Mesenchymal stem cell (in vitro differentiated cells and primary cell): ENCODE results near the gene CCDC171.

Experiments
- DNase-seq: peaks from one replicate; pipeline ENCODE4 v3.0.0-alpha.2; 2013
- H2AFZ ChIP-seq: one replicate; pipeline ENCODE4 v1.6.1; 2013; ENCODE audit warnings: low read depth, mild to moderate bottlenecking, control low read depth, inconsistent platforms, low read length, moderate library complexity
- H2AK5ac ChIP-seq: 2 replicates; pipeline ENCODE4 v1.6.1; 2013; ENCODE audit warnings: low read length, moderate library complexity, mild to moderate bottlenecking, inconsistent platforms; ENCODE audit not compliant: severe bottlenecking
- H2BK120ac ChIP-seq: one replicate; pipeline ENCODE4 v1.6.1; 2013; ENCODE audit warnings: low read depth, mild to moderate bottlenecking, inconsistent platforms, low read length, moderate library complexity
- H2BK12ac ChIP-seq, 2 experiments: one replicate each; pipeline ENCODE4 v1.6.1; 2013; ENCODE audit warnings: inconsistent platforms in 2 of 2, low read length in 2 of 2, mild to moderate bottlenecking in 2 of 2, moderate library complexity in 2 of 2, control low read depth in 1 of 2
- H2BK15ac ChIP-seq: one replicate; pipeline ENCODE4 v1.6.1; 2013; ENCODE audit warnings: mild to moderate bottlenecking, low read depth, inconsistent platforms; ENCODE audit not compliant: poor library complexity, severe bottlenecking
- H2BK5ac ChIP-seq: 2 replicates; pipeline ENCODE4 v1.6.1; 2013; ENCODE audit warnings: low read depth, mild to moderate bottlenecking, low read length, control low read depth, inconsistent platforms; ENCODE audit not compliant: poor library complexity, severe bottlenecking
- H3K14ac ChIP-seq, 2 experiments: one replicate each; pipeline ENCODE4 v1.6.1; 2013; ENCODE audit warnings: inconsistent platforms in 2 of 2, low read length in 2 of 2, control low read depth in 1 of 2, mild to moderate bottlenecking in 1 of 2, moderate library complexity in 1 of 2
- H3K18ac ChIP-seq, 2 experiments: one replicate each; pipeline ENCODE4 v1.6.1; 2013; ENCODE audit warnings: inconsistent platforms in 2 of 2, low read length in 2 of 2, control low read depth in 1 of 2, low read depth in 1 of 2, mild to moderate bottlenecking in 1 of 2
- H3K23ac ChIP-seq, 2 experiments: one replicate each; pipeline ENCODE4 v1.6.1; 2013; ENCODE audit warnings: inconsistent platforms in 2 of 2, low read length in 2 of 2, mild to moderate bottlenecking in 2 of 2, moderate library complexity in 2 of 2, control low read depth in 1 of 2
- H3K27ac ChIP-seq: 2 replicates; pipeline ENCODE4 v1.5.1; 2013; ENCODE audit warnings: mild to moderate bottlenecking, moderate library complexity, low read length, control low read depth, inconsistent platforms; ENCODE audit not compliant: poor library complexity, severe bottlenecking
- H3K27me3 ChIP-seq, 2 experiments: 2 replicates each; pipeline versions ENCODE4 v1.6.1 to v1.7.0; 2013; ENCODE audit warnings: low read length in 2 of 2, mild to moderate bottlenecking in 2 of 2, moderate library complexity in 2 of 2, control low read depth in 1 of 2, inconsistent platforms in 1 of 2; ENCODE audit not compliant: control insufficient read depth in 1 of 2, insufficient read depth in 1 of 2
- H3K36me3 ChIP-seq, 2 experiments: 2 replicates each; pipeline versions ENCODE4 v1.6.1 to v1.7.0; 2013; ENCODE audit warnings: low read length in 2 of 2, control low read depth in 1 of 2, inconsistent platforms in 1 of 2, low read depth in 1 of 2, mild to moderate bottlenecking in 1 of 2; ENCODE audit not compliant: insufficient read depth in 2 of 2, control insufficient read depth in 1 of 2
- H3K4ac ChIP-seq, 2 experiments: one replicate each; pipeline ENCODE4 v1.6.1; 2013; ENCODE audit warnings: inconsistent platforms in 2 of 2, low read length in 2 of 2, mild to moderate bottlenecking in 2 of 2, moderate library complexity in 2 of 2, control low read depth in 1 of 2, low read depth in 1 of 2
- H3K4me1 ChIP-seq: 2 replicates; pipeline ENCODE4 v1.6.1; 2013; ENCODE audit warnings: low read depth, low read length, control low read depth; ENCODE audit not compliant: control insufficient read depth, insufficient read depth
- H3K4me2 ChIP-seq: 2 replicates; pipeline ENCODE4 v1.6.1; 2013; ENCODE audit warnings: low read length, mild to moderate bottlenecking, inconsistent platforms; ENCODE audit not compliant: poor library complexity, severe bottlenecking
- H3K4me3 ChIP-seq, 2 experiments: 2 replicates each; pipeline versions ENCODE4 v1.5.1 to v1.7.0; 2013; ENCODE audit warnings: low read length in 2 of 2, mild to moderate bottlenecking in 2 of 2, control low read depth in 1 of 2, low read depth in 1 of 2; ENCODE audit not compliant: insufficient read depth in 1 of 2
- H3K79me1 ChIP-seq: replicated peaks from 2 replicates; pipeline ENCODE4 v1.6.1; 2013; ENCODE audit warnings: mild to moderate bottlenecking, control low read depth, low read length, inconsistent platforms; ENCODE audit not compliant: poor library complexity, severe bottlenecking
- H3K9ac ChIP-seq: 2 replicates; pipeline ENCODE4 v1.7.0; 2013; ENCODE audit warnings: mild to moderate bottlenecking, low read length, moderate library complexity
- H3K9me3 ChIP-seq: 2 replicates; pipeline ENCODE4 v1.7.0; 2013; ENCODE audit warnings: mild to moderate bottlenecking, low read length; ENCODE audit not compliant: control insufficient read depth
- H4K8ac ChIP-seq: one replicate; pipeline ENCODE4 v1.6.1; 2013; ENCODE audit warnings: inconsistent platforms, mild to moderate bottlenecking, low read length, moderate library complexity
- H4K91ac ChIP-seq: one replicate; pipeline ENCODE4 v1.6.1; 2013; ENCODE audit warnings: mild to moderate bottlenecking, low read length, inconsistent platforms
- WGBS: methylation state at CpG from one replicate; pipeline ENCODE4 v1.1.7; 2013; ENCODE audit warnings: mixed read lengths; 5-methylcytosine and 5-hydroxymethylcytosine counted together

The CCDC171 gene

DNA sequence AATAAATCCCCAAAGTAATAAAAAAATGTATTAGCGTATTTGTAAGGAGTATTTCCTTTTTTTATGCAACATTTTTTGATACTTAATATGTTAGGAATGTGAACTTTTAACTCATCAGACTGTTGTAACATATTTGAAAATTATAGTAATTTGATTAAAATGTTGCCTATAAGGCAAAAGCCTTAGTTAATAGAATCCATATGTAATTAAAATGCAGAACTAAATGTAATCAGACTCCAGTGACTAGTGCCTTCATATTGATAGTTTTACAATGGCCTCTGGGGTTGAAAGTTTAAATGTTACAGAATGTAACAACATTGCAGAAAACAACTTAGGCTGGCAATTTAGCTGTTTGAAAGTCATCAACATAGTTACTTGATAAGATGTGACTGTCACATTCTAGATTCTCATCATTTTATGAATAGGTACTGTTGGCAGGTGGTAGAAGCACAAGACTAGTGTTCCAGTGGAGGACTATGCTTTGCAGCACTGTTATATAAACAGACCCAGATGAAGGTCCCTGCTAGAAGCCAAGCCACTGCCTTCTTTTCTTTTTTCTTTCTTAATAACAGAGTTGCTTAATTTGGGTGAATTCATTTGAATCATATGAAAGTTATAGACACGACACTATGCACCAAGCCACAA is 382.9 kb downstream of the CCDC171 start:
- Histone ChIP-seq H4K91ac (no peak overlapping the region), H2AK5ac (no peak overlapping the region), H2BK12ac (no peak overlapping the region), H3K36me3 (no peaks in the 10 kb centered on the region), H3K4ac (no peak overlapping the region), H4K8ac (no peak overlapping the region), H3K4me2 (no peak overlapping the region), H3K18ac (no peak overlapping the region), H3K4me3 (no peak overlapping the region), H2AFZ (no peak overlapping the region), H3K27ac (no peak overlapping the region), H3K23ac (no peak overlapping the region), H2BK120ac (no peak overlapping the region), H3K79me1 (no peaks in the 10 kb centered on the region), H2BK5ac (no peak overlapping the region), H2BK15ac (no peak overlapping the region), H3K27me3 (no peaks in the 10 kb centered on the region), H3K14ac (no peak overlapping the region), H3K4me1 (no peaks in the 10 kb centered on the region), H3K9ac (peak overlapping the region; percentile 45), H3K9me3 (peaks cover 17% of the 10 kb centered on the region)
- no peak for DNase-seq
- WGBS: no CpG with 5 or more reads among the region's 2 CpGs

DNA sequence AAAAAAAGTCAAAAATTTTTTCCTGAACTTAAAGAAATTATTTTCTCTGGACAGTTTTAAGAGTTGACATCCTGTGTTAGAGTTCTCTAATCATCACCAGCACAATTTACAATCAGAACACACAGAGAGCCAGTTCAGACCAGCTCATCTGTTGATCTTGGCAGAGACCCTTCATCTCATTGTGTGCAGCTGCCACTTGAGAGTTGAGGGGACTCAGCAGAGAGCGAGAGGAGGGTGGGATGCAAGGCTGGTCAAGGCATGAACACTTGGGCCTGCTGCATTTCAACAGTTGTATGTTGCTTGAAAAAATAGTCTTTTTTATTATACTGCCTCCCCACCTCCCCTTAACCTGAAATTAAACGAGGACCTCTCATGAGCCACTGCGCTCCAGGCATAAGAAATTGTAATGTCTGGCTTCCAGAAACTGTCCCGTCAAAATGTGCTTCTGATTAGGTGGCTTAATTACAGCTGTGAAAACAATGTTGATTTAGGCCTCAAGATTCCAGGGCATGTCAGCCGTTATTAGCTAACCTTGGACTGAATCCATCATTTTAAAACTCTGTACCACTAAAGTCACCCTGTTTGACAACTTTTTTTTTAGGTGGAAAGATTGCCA is 383.6 kb downstream of the CCDC171 start:
- peak; percentile 3 for DNase-seq

DNA sequence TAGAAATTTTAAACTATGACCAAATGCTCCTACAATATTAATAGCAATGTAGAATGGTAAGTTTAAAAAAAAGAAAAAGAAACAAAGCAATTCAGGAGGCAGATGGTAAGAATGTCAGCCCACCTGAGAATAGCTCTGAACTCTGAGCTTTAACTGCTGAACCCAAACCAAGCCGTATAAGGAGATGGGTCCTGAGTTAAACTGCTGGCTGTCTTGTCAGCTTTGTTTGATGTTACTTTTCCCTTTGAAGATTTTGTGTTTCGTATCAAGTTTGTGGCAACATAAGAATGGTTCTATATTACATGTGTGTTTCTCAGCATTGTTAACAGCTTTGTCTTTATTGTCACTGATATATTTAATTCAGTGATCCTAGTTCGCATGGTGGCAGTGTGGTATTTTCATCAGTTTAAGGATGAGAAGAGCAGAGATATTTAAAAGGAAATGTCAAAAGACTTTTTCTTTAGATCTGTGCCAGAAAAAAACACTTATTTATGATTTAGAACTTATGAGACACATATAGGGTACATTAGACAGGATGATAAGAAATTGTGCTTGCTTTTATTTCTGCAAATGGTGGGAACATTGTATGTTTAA is 390.1 kb downstream of the CCDC171 start:
- H2AFZ ChIP-seq: no peak overlapping the region
- H3K27ac ChIP-seq: no peak overlapping the region
- no peak overlapping the region for H2AK5ac ChIP-seq
- no peak overlapping the region for H3K9ac ChIP-seq
- no peak overlapping the region for H2BK5ac ChIP-seq
- no peak overlapping the region for H3K14ac ChIP-seq
- no peaks in the 10 kb centered on the region for H3K9me3 ChIP-seq
- H2BK15ac ChIP-seq: no peak overlapping the region
- no peaks in the 10 kb centered on the region for H3K36me3 ChIP-seq
- H3K23ac ChIP-seq: no peak overlapping the region
- no peaks in the 10 kb centered on the region for H3K79me1 ChIP-seq
- no peaks in the 10 kb centered on the region for H3K27me3 ChIP-seq
- no peaks in the 10 kb centered on the region for H3K4me1 ChIP-seq
- H3K18ac ChIP-seq: no peak overlapping the region
- H2BK12ac ChIP-seq: no peak overlapping the region
- no peak overlapping the region for H4K8ac ChIP-seq
- no peak overlapping the region for H3K4me3 ChIP-seq
- no peak overlapping the region for H4K91ac ChIP-seq
- no peak for DNase-seq
- WGBS: 76% methylated on average over 3 of the region's 3 CpGs
- H3K4ac ChIP-seq: no peak overlapping the region
- no peak overlapping the region for H2BK120ac ChIP-seq
- H3K4me2 ChIP-seq: no peak overlapping the region

More for the DNA sequence above, 383.6 kb downstream of the CCDC171 start:
- Histone ChIP-seq H3K27ac (no peak overlapping the region), H2BK12ac (no peak overlapping the region), H4K8ac (no peak overlapping the region), H2BK15ac (no peak overlapping the region), H3K27me3 (no peaks in the 10 kb centered on the region), H3K4ac (no peak overlapping the region), H3K18ac (no peak overlapping the region), H3K36me3 (no peaks in the 10 kb centered on the region), H2AFZ (no peak overlapping the region), H3K23ac (no peak overlapping the region), H2AK5ac (no peak overlapping the region), H3K4me3 (no peak overlapping the region), H2BK5ac (no peak overlapping the region), H2BK120ac (no peak overlapping the region), H3K4me2 (no peak overlapping the region), H3K4me1 (no peaks in the 10 kb centered on the region), H3K79me1 (no peaks in the 10 kb centered on the region), H3K9ac (peak overlapping the region; percentile 45), H4K91ac (no peak overlapping the region), H3K14ac (no peak overlapping the region), H3K9me3 (peaks cover 17% of the 10 kb centered on the region)
- 70% methylated on average over 3 of the region's 5 CpGs for WGBS

DNA sequence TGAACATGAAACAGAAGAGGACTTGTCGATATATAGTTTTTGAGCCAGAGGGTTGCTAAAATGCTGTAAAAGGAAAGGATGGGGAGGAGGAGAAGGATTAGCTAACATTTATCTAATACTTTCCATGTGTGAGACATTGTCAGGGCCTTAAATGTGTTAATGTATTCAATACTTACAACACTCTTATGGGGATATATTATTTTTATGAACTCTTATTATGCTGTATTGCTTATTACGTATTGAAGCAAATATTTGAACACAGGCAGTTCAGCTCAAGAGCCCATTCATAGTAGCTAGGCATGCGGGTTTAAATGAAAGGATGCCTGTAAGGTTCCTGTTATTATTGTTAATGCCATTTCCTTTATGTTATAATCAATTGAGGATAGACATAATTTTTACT is 391.5 kb downstream of the CCDC171 start:
- H3K36me3 ChIP-seq: no peaks in the 10 kb centered on the region
- H3K18ac ChIP-seq: no peak overlapping the region
- no peak overlapping the region for H3K27ac ChIP-seq
- H3K23ac ChIP-seq: no peak overlapping the region
- H3K9ac ChIP-seq: no peak overlapping the region
- no peaks in the 10 kb centered on the region for H3K4me1 ChIP-seq
- no peak overlapping the region for H3K14ac ChIP-seq
- H2AK5ac ChIP-seq: no peak overlapping the region
- DNase-seq: no peak
- no peaks in the 10 kb centered on the region for H3K79me1 ChIP-seq
- no peak overlapping the region for H2BK120ac ChIP-seq
- H3K9me3 ChIP-seq: no peaks in the 10 kb centered on the region
- H2BK15ac ChIP-seq: no peak overlapping the region
- no peak overlapping the region for H4K91ac ChIP-seq
- no peak overlapping the region for H3K4me2 ChIP-seq
- H3K4me3 ChIP-seq: no peak overlapping the region
- 96% methylated on average over 3 of the region's 3 CpGs for WGBS
- no peak overlapping the region for H2BK5ac ChIP-seq
- H2BK12ac ChIP-seq: no peak overlapping the region
- no peak overlapping the region for H2AFZ ChIP-seq
- H3K4ac ChIP-seq: no peak overlapping the region
- no peaks in the 10 kb centered on the region for H3K27me3 ChIP-seq
- no peak overlapping the region for H4K8ac ChIP-seq
